ENCODE results near the gene HNF1B. TPM values are rescaled to one million over a fixed set of nuclear protein-coding genes. Genes with fewer than 3 reads are reported as not detected.

Gene HNF1B
- total and polyA plus RNA-seq, 12 donors = 0.03 to 0.11 (median 0.08) TPM; not detected in 9

DNA sequence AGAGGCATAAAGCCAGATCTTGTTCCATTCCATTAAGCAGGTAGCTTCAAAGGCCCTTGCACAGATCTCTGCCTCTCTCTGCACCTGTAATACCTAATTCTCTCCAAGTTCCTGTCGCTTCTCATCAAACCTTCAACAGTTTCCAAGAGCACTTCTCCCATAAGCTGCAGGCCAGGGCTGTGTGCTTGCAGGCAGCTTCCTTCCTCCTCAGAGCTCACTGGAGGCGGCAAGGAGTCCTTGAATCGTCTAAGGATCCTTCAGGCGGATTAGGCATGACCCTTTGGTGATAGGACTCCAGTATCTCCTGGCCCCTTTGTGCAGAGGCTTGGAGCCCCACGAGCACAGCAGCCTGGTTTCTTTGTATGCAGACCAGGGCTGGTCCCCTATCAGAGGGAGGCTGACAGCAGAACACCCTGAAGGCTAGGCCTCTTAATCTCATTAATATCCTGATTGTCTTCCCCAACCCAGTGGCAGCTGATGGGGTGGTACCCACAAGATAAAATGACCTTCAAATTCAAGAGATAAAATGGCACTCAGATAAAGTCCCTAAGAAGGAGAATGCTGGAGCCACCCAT, 19.8 kb downstream of the HNF1B start:
- no peaks in the 10 kb centered on the region for H3K27me3 ChIP-seq
- WGBS, 4 donors = 74 to 89% (median 79%) methylated on average over 4 to 5 of the region's 5 CpGs
- TF ChIP-seq POLR2A (IDR thresholded peaks at IDR 0.05) = no peak
- TF ChIP-seq, protein P1, sequence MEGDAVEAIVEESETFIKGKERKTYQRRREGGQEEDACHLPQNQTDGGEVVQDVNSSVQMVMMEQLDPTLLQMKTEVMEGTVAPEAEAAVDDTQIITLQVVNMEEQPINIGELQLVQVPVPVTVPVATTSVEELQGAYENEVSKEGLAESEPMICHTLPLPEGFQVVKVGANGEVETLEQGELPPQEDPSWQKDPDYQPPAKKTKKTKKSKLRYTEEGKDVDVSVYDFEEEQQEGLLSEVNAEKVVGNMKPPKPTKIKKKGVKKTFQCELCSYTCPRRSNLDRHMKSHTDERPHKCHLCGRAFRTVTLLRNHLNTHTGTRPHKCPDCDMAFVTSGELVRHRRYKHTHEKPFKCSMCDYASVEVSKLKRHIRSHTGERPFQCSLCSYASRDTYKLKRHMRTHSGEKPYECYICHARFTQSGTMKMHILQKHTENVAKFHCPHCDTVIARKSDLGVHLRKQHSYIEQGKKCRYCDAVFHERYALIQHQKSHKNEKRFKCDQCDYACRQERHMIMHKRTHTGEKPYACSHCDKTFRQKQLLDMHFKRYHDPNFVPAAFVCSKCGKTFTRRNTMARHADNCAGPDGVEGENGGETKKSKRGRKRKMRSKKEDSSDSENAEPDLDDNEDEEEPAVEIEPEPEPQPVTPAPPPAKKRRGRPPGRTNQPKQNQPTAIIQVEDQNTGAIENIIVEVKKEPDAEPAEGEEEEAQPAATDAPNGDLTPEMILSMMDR (IDR thresholded peaks at IDR 0.05) = no peak

DNA sequence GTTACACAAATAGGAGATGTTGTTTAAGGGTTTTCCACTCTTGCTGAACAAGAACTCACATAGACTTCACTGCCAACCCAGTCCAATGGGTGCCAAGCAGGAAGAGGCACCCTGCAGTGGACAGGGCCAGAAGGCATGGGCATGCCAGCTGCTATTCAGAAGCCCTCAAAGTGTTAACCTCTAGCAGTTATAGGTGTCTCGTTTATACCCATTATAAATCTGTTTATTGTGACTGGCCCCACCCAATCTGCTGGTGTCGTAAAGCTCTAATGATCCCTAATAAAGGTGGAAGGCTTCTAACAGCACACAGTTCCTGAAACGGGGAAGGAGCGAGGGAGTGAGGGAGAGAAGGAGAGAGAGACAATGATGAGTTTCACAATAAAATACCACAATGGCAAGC, 23.9 kb downstream of the HNF1B start:
- no peaks in the 10 kb centered on the region for H3K9me3 ChIP-seq (replicated peaks in 1 of 3)
- H3K27me3 ChIP-seq = no peaks in the 10 kb centered on the region
- no peak for DNase-seq
- no peaks in the 10 kb centered on the region for H3K4me1 ChIP-seq (replicated peaks in 1 of 2)
- no peak overlapping the region for H3K4me3 ChIP-seq
- intact Hi-C loops (cut with DNase I) = no loop called here
- TF ChIP-seq, protein P1 (IDR thresholded peaks at IDR 0.05) = no peak
- no peak for TF ChIP-seq POLR2A (IDR thresholded peaks at IDR 0.05)
- H3K36me3 ChIP-seq (replicated peaks in 1 of 2) = no peaks in the 10 kb centered on the region
- no peak overlapping the region for H3K27ac ChIP-seq
- WGBS, 4 donors = 64 to 72% (median 71%) methylated on average over 4 of the region's 4 CpGs

More for the DNA sequence above, 19.8 kb downstream of the HNF1B start:
- Histone ChIP-seq H3K36me3 (replicated peaks in 1 of 2) (no peaks in the 10 kb centered on the region), H3K9me3 (replicated peaks in 1 of 3) (no peaks in the 10 kb centered on the region), H3K4me1 (replicated peaks in 1 of 2) (no peaks in the 10 kb centered on the region), H3K27ac (no peak overlapping the region), H3K4me3 (no peak overlapping the region)
- intact Hi-C loops (cut with DNase I) = no loop called here
- DNase-seq = no peak

DNA sequence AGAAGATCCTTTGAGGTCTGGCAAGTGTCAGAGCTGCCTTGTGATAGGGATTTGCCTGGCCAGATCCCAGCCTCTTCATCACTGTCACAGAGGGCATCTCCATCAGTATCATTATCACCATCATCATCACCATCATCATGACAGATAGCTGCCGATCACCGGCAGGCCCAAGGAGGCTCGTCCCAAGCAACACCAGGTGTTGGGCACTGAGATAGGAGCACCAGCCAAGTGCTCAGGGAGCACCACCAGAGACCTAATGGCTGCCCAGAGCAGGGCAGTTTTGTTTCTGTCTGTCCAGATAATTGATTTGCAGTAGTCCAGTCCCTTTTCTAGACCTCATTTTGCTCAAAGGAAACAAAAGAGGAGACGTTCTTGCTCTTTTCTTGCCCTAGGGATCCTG, 25.0 kb downstream of the HNF1B start:
- WGBS, 4 donors = 74 to 87% (median 82%) methylated on average over 2 to 4 of the region's 4 CpGs
- TF ChIP-seq, protein P1 (IDR thresholded peaks at IDR 0.05) = no peak
- TF ChIP-seq POLR2A (IDR thresholded peaks at IDR 0.05) = no peak
- Histone ChIP-seq H3K9me3 (replicated peaks in 1 of 3) (no peaks in the 10 kb centered on the region), H3K27me3 (no peaks in the 10 kb centered on the region), H3K4me1 (replicated peaks in 1 of 2) (no peaks in the 10 kb centered on the region), H3K36me3 (replicated peaks in 1 of 2) (no peaks in the 10 kb centered on the region), H3K27ac (no peak overlapping the region), H3K4me3 (no peak overlapping the region)
- intact Hi-C loops (cut with DNase I) = no loop called here
- DNase-seq = no peak

DNA sequence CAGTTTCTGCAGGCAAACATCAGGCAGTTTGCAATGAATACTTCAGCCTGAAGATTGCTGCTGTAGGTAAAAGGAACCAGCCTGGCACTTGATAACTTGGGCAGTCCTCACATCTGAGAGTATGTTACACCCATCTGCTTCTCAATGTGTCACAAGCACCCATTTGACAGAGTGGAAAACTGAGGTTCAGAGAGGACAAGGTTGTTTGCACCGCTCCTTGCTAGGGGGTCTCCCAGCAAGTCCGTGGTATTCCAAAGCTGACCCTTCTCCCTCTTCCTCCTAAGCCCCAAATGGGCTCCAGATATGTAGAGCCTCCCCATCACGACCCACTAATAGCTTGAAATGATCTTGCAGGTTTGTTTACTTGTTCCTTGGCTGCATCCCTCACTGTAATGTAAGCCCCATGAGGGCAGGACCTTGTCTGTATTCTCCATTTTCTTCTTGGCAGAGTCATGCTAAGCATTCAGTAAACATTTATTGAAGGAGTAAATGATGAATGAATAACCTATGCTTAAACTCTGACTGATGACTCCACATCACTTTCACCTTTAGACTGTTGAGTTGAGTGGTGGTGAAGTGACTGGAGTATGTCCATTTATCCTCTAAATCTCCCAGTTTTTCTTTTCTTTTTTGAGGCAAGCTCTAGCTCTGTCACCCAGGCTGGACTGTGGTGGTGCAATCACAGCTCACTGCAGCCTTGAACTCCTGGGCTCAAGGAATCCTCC, 26.4 kb downstream of the HNF1B start:
- TF ChIP-seq, protein P1 (IDR thresholded peaks at IDR 0.05) = no peak
- TF ChIP-seq POLR2A (IDR thresholded peaks at IDR 0.05) = no peak
- no peak overlapping the region for H3K4me3 ChIP-seq
- WGBS, 4 donors = 86 to 96% (median 90%) methylated on average over 3 of the region's 3 CpGs

More for the DNA sequence above, 26.4 kb downstream of the HNF1B start:
- Histone ChIP-seq H3K27me3 (no peaks in the 10 kb centered on the region), H3K9me3 (replicated peaks in 1 of 3) (no peaks in the 10 kb centered on the region), H3K36me3 (replicated peaks in 1 of 2) (no peaks in the 10 kb centered on the region), H3K27ac (no peak overlapping the region), H3K4me1 (replicated peaks in 1 of 2) (no peaks in the 10 kb centered on the region)
- intact Hi-C loops (cut with DNase I) = no loop called here
- no peak for DNase-seq
